HT-29 (cell line): ENCODE data around the gene BUD23. TPM values are rescaled to one million over a fixed set of nuclear protein-coding genes. Genes with fewer than 3 reads are reported as not detected.

Source experiments
- DNase-seq: peaks from one replicate; pipeline ENCODE4 v3.0.0-alpha.2; 2015; ENCODE audit warnings: low spot score
- small RNA-seq: library from RNA; depleted of rRNA; stranded (forward); fragments of <200 nt; gene quantifications from one replicate; pipeline ENCODE3, GENCODE V24; 2014
- total RNA-seq: library from RNA; depleted of rRNA; stranded (reverse); fragments of >200 nt; shearing (Covaris generic); gene quantifications from 2 replicates; pipeline ENCODE4 v1.2.3, GENCODE V29; 2014; rRNA removed

The BUD23 gene
- total RNA-seq, 1 experiment from 2014 or later, result 151 TPM

DNA sequence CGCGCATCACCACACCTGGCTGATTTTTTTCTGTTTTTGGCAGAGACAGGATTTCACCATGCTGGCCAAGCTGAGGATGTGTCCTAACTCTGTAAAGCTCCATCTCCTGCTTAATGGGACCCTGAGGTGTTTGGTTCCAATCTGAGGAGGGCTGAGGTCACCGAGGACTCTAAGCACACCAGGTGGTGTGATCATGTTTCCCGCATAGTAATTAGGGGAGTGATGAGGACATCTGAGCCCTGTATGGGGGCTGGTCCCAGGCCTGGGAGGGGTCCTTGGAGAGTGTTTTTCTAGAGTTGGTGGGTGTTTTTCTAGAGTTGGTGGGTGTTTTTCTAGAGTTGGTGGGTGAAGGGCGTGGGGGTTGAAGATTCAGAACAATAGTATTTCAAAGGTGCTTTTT lies 58.2 kb downstream of the BUD23 start:
- DNase-seq, result no peak

- DNase-seq, result peak; percentile 81
Observed at GRCh38 chr7:73742338-73742752, 58.9 kb downstream of the BUD23 start.

GRCh38 chr7:73742753-73743641 lies 59.6 kb downstream of the BUD23 start:
- DNase-seq, result peak; percentile 100

DNA sequence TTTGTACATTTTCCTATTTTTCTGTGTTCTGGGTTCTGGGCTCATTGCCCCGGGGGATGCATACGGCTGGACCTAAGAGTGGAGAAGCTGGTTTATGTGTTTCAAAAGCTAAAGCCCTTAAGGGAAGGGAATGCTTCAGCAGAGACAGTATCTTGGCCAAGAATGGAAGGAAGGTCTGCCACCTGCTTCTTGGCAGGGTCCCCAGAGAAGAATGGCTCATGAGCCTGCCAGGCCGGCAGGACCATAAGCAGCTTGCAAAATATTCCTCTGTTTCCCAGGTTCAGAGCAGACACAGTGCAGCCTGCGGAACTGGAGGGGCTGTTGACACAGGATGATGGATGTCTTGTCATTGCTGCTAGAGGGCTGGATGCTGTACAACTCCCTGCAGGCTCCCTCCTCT lies 63.0 kb downstream of the BUD23 start:
- no peak for DNase-seq

Small RNA genes within 50 kb of the gene (small RNA-seq; reads per million reads assigned to genes)
- gene MIR4284, result not detected
- gene RN7SL265P, result not detected

Other genes starting within 250 kb of the BUD23 start
- gene FZD9, start 249.8 kb upstream of the BUD23 start, total RNA-seq, result not detected in 2 replicates
- gene BAZ1B, start 161.3 kb upstream of the BUD23 start, total RNA-seq, result 49.9 and 51.9 TPM in 2 replicates
- 65.4 and 71.0 TPM in 2 replicates for gene BCL7B, start 125.9 kb upstream of the BUD23 start, total RNA-seq
- gene TBL2, start 105.0 kb upstream of the BUD23 start, total RNA-seq, result 73.1 and 94.4 TPM in 2 replicates
- 0.53 and 5.1 TPM in 2 replicates for gene MLXIPL, start 59.1 kb upstream of the BUD23 start, total RNA-seq
- gene VPS37D, start 15.8 kb upstream of the BUD23 start, total RNA-seq, result 0.28 and 0.73 TPM in 2 replicates
- 6.7 and 7.4 TPM in 2 replicates for gene DNAJC30, start 144 bp upstream of the BUD23 start, total RNA-seq
- 61.6 and 71.7 TPM in 2 replicates for gene STX1A, start 36.1 kb downstream of the BUD23 start, total RNA-seq
- 226 and 243 TPM in 2 replicates for gene ABHD11, start 55.2 kb downstream of the BUD23 start, total RNA-seq
- 413 and 446 TPM in 2 replicates for gene CLDN3, start 86.7 kb downstream of the BUD23 start, total RNA-seq
- gene CLDN4, start 147.4 kb downstream of the BUD23 start, total RNA-seq, result 1,331 and 1,483 TPM in 2 replicates
- 7.3 and 9.8 TPM in 2 replicates for gene METTL27, start 158.9 kb downstream of the BUD23 start, total RNA-seq
- gene TMEM270, start 177.6 kb downstream of the BUD23 start, total RNA-seq, result not detected in 2 replicates